OCI-LY3 (cell line): ENCODE data around the gene ANK3.

Source experiments
- EZH2phosphoT487 ChIP-seq: fragments of 200-600 bp; shearing (Covaris generic); IDR thresholded peaks from 2 replicates; pipeline ENCODE4 v1.6.1; 2018; ENCODE audit warnings: antibody characterized with exemption, mixed run types, low read depth
- TF ChIP-seq, protein P1 (sequence below): fragments of 200-600, 300-600 bp; sonication (generic); IDR thresholded peaks from 2 replicates; pipeline ENCODE4 v1.5.1; 2014; ENCODE audit warnings: antibody characterized with exemption, low read length, low read depth

GRCh38 chr10:60197206-60197605 is 192.5 kb downstream of the ANK3 start:
- TF ChIP-seq, protein P1, sequence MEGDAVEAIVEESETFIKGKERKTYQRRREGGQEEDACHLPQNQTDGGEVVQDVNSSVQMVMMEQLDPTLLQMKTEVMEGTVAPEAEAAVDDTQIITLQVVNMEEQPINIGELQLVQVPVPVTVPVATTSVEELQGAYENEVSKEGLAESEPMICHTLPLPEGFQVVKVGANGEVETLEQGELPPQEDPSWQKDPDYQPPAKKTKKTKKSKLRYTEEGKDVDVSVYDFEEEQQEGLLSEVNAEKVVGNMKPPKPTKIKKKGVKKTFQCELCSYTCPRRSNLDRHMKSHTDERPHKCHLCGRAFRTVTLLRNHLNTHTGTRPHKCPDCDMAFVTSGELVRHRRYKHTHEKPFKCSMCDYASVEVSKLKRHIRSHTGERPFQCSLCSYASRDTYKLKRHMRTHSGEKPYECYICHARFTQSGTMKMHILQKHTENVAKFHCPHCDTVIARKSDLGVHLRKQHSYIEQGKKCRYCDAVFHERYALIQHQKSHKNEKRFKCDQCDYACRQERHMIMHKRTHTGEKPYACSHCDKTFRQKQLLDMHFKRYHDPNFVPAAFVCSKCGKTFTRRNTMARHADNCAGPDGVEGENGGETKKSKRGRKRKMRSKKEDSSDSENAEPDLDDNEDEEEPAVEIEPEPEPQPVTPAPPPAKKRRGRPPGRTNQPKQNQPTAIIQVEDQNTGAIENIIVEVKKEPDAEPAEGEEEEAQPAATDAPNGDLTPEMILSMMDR = no peak
- TF ChIP-seq EZH2phosphoT487 = no peak
